Adrenal gland (tissue), 12 donors: ENCODE measurements around the gene ANXA6. TPM values are rescaled to one million over a fixed set of nuclear protein-coding genes. Genes with fewer than 3 reads are reported as not detected.

Experiments
- DNase-seq, 7 donors: peaks; one replicate each; pipeline ENCODE4 v3.0.0-alpha.2; 2019 to 2020
- H3K27ac ChIP-seq, 5 donors: fragments of 200-600 bp; sonication (generic) in 4 of 5; 1 replicate in 3 of 5; 2 replicates in 2 of 5; pipeline versions ENCODE4 v1.5.1 to v1.8.0; 2016 to 2020; ENCODE audit warnings: mild to moderate bottlenecking in 1 of 5
- H3K27me3 ChIP-seq: fragments of 200-600 bp; 2 replicates; pipeline ENCODE4 v1.8.0; 2021
- H3K36me3 ChIP-seq, 2 donors: fragments of 200-600 bp; replicated peaks in 1 of 2; 1 replicate in 1 of 2; 2 replicates in 1 of 2; pipeline versions ENCODE4 v1.5.1 to v1.8.0; 2018 to 2022
- H3K4me1 ChIP-seq, 2 donors: fragments of 200-600 bp; replicated peaks in 1 of 2; 1 replicate in 1 of 2; 2 replicates in 1 of 2; pipeline versions ENCODE4 v1.5.1 to v1.8.0; 2018 to 2021
- H3K4me3 ChIP-seq, 4 donors: fragments of 200-600 bp; sonication (generic) in 3 of 4; one replicate each; pipeline ENCODE4 v1.5.1; 2016 to 2018
- H3K9me3 ChIP-seq, 3 donors: fragments of 200-600 bp; sonication (generic) in 1 of 3; replicated peaks in 1 of 3; 1 replicate in 2 of 3; 2 replicates in 1 of 3; pipeline versions ENCODE4 v1.5.1 to v1.8.0; 2016 to 2021
- CTCF ChIP-seq, 6 experiments: fragments of 450-650 bp in 4 of 6; fragments of 200-600 bp in 2 of 6; sonication (generic) in 1 of 6; IDR thresholded peaks; 1 replicate in 5 of 6; 2 replicates in 1 of 6; pipeline versions ENCODE4 v1.5.1 to v1.8.0; 2016 to 2021; ENCODE audit warnings: antibody characterized with exemption in 6 of 6, mild to moderate bottlenecking in 2 of 6, moderate library complexity in 1 of 6
- POLR2A ChIP-seq, 2 donors: fragments of 450-650 bp; IDR thresholded peaks; one replicate each; pipeline ENCODE4 v1.6.1; 2017; ENCODE audit warnings: antibody characterized with exemption in 2 of 2, mild to moderate bottlenecking in 2 of 2, moderate library complexity in 1 of 2
- WGBS, 4 donors: extraction: QIAGEN DNeasy Blood & Tissue Kit in 2 of 4; methylation state at CpG; one replicate each; pipeline versions ENCODE4 v1.1.5 to v1.1.7; 2013 to 2017; 5-methylcytosine and 5-hydroxymethylcytosine counted together
- intact Hi-C, 2 donors: fragments of 100-400 bp; cut with DNase I; formaldehyde crosslinking; loops; one replicate each; pipeline versions ENCODE4 v1.14.1 to v1.15.0; 2022 to 2023
- polyA plus RNA-seq, 3 donors: library from polyadenylated mRNA; stranded (reverse); fragments of 200-250 nt in 2 of 3; fragments of 350-450 nt in 1 of 3; fragmentation: Illumina TruSeq in 1 of 3; extraction: RNeasy Lipid Tissue Mini Kit (QIAGEN cat#74804) in 1 of 3; gene quantifications; one replicate each; pipeline ENCODE4 v1.2.3, GENCODE V29; 2013 to 2014
- total RNA-seq, 9 donors: library from RNA; depleted of rRNA in 4 of 9; stranded (reverse); fragments of >200 nt in 4 of 9; fragments of 120-200 nt in 1 of 9; fragmentation: NEBNext Ultra II Directional in 1 of 9; extraction: Animal tissue kit (Norgen Biotek cat#: 25700) in 1 of 9; gene quantifications; one replicate each; pipeline versions ENCODE4 v1.1.0 to v1.2.4, GENCODE V29; 2013 to 2023
- donor health status: healthy with polysubstance abuse.
- donor health status: Bipolar disorder and iron deficiency.
- donor health status: DM: yes; HTN: yes; CAD: no.
- donor health status: DM: no; HTN: no; CAD: no.
- donor health status: DM: no; HTN: no; CAD: no.
- donor health status: DM: yes; HTN: yes; CAD: no.

Gene ANXA6
- total and polyA plus RNA-seq, 12 donors = 115 to 382 (median 212) TPM

- no peak for DNase-seq
- WGBS, 4 donors = 90 to 94% (median 92%) methylated on average over 9 to 14 of the region's 14 CpGs
- Histone ChIP-seq H3K9me3 (no peaks in the 10 kb centered on the region), H3K36me3 (peaks cover 0 to 91% of the 10 kb centered on the region in 2 donors), H3K4me3 (no peak overlapping the region), H3K4me1 (peaks cover 0 to 19% of the 10 kb centered on the region in 2 donors), H3K27ac (peak overlapping the region in 1 of 5 donors; percentile 36), H3K27me3 (no peaks in the 10 kb centered on the region)
- intact Hi-C loops = loop anchor here in 1 of 2 donors (10.0 kb wide), 1 partner anchor 112 kb away; no protein-coding TSS in a partner anchor
- no peak for TF ChIP-seq POLR2A (IDR thresholded peaks at IDR 0.05)
- TF ChIP-seq CTCF (IDR thresholded peaks at IDR 0.05) = no peak
These were observed 34.8 kb downstream of the ANXA6 start for GRCh38 chr5:151122828-151123227.

- H3K36me3 ChIP-seq = peaks cover 0 to 91% of the 10 kb centered on the region in 2 donors
- H3K4me1 ChIP-seq = peaks cover 0 to 19% of the 10 kb centered on the region in 2 donors
- intact Hi-C loops = loop anchor here in 1 of 2 donors (10.0 kb wide), 1 partner anchor 113 kb away; no protein-coding TSS in a partner anchor
- no peaks in the 10 kb centered on the region for H3K27me3 ChIP-seq
- no peak overlapping the region for H3K27ac ChIP-seq
- no peak for DNase-seq
- no peaks in the 10 kb centered on the region for H3K9me3 ChIP-seq
- WGBS, 4 donors = 77 to 97% (median 84%) methylated on average over 4 to 5 of the region's 5 CpGs
- no peak for TF ChIP-seq POLR2A (IDR thresholded peaks at IDR 0.05)
- no peak for TF ChIP-seq CTCF (IDR thresholded peaks at IDR 0.05)
- no peak overlapping the region for H3K4me3 ChIP-seq
These were observed 35.9 kb downstream of the ANXA6 start for GRCh38 chr5:151121665-151122064.

- WGBS, 4 donors = 98 to 100% (median 98%) methylated on average over 2 of the region's 2 CpGs
- Histone ChIP-seq H3K36me3 (peaks cover 0 to 93% of the 10 kb centered on the region in 2 donors), H3K27me3 (no peaks in the 10 kb centered on the region), H3K4me3 (no peak overlapping the region), H3K27ac (no peak overlapping the region), H3K4me1 (peaks cover 0 to 19% of the 10 kb centered on the region in 2 donors), H3K9me3 (no peaks in the 10 kb centered on the region)
- intact Hi-C loops = loop anchor here in 1 of 2 donors (10.0 kb wide), 1 partner anchor 114 kb away; no protein-coding TSS in a partner anchor
- no peak for TF ChIP-seq CTCF (IDR thresholded peaks at IDR 0.05)
- TF ChIP-seq POLR2A (IDR thresholded peaks at IDR 0.05) = no peak
- DNase-seq = no peak
These were observed 36.5 kb downstream of the ANXA6 start for GRCh38 chr5:151121095-151121494.

GRCh38 chr5:151118913-151119575, 38.5 kb downstream of the ANXA6 start:
- 54 to 87% (median 66%) methylated on average over 3 to 7 of the region's 7 CpGs for WGBS, 4 donors
- no peaks in the 10 kb centered on the region for H3K9me3 ChIP-seq
- H3K27me3 ChIP-seq = no peaks in the 10 kb centered on the region
- TF ChIP-seq CTCF (IDR thresholded peaks at IDR 0.05) = no peak
- no peak for TF ChIP-seq POLR2A (IDR thresholded peaks at IDR 0.05)
- intact Hi-C loops = loop anchor here in 1 of 2 donors (5.0 kb wide), 2 partner anchors 67 to 117 kb away; no protein-coding TSS in a partner anchor
- DNase-seq = peak in 5 of 7 donors; percentile 32 to 63 (median 48)
- peak overlapping the region in 2 of 5 donors; percentile 21 to 28 for H3K27ac ChIP-seq
- peaks cover 0 to 19% of the 10 kb centered on the region in 2 donors for H3K4me1 ChIP-seq
- peaks cover 0 to 82% of the 10 kb centered on the region in 2 donors for H3K36me3 ChIP-seq
- no peak overlapping the region for H3K4me3 ChIP-seq
